GM12891 (cell line): ENCODE results near the gene NEDD4L.

Experiments
- POLR2A ChIP-seq: IDR thresholded peaks from 2 replicates; pipeline ENCODE4 v1.6.1; 2011; ENCODE audit warnings: low read depth, low read length, control low read depth
- POLR2AphosphoS5 ChIP-seq: IDR thresholded peaks from 2 replicates; pipeline ENCODE4 v1.6.1; 2011; ENCODE audit warnings: low read depth, low read length, control low read depth
- POU2F2 ChIP-seq: IDR thresholded peaks from 2 replicates; pipeline ENCODE4 v1.6.1; 2011; ENCODE audit warnings: low read depth, mild to moderate bottlenecking, control low read depth, low read length, moderate library complexity
- SPI1 ChIP-seq: IDR thresholded peaks from 2 replicates; pipeline ENCODE4 v1.6.1; 2011; ENCODE audit warnings: low read depth, low read length, control low read depth
- TAF1 ChIP-seq: IDR thresholded peaks from 2 replicates; pipeline ENCODE4 v1.6.1; 2011; ENCODE audit warnings: low read depth, low read length, control low read depth

DNA sequence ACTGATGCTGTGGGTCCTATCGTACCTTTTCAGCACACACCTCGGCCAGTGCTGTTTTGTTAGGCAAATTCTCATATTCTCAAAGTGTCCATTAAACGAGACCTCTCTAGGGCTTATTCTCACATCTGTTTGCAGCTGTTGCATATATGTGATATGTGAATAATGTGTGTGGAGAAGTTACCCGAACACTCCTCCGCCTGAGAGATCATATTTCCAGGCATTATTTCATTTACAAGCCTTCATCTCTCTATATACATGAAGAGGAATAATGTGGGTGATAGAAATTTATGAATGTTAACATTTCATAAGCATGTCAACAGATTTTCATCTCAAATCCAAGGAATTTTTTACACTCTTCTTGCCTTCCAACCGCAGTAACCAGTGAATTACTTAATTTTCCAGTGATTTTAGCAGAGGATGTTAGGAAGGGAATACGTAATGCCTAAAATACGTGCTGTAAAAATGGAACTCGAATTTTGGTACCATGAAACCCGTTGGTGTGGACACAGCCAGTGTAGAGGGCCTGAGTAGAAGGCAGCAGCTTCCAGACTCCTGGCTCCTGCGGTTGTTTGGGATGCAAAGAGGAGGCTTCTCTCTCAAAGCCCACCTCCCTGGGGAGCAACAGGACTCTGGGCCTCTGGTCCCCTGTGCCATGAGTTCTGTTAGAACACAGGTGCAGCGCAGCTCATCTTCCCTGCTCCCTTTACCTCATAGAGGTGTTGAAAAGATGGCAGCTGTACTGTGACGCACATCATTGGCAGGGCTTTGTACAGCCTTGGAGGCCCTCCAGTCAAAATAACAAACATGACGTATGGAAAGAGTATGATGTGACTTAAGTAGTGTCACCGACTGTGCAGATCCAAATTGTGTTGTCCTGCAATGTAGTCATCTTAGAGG, 280.1 kb downstream of the NEDD4L start:
- TF ChIP-seq SPI1 (no peak), POU2F2 (no peak), POLR2A (no peak), TAF1 (no peak), POLR2AphosphoS5 (no peak)
